Subcutaneous adipose tissue (tissue), 4 donors: ENCODE results near the gene DCTN2. TPM values are rescaled to one million over a fixed set of nuclear protein-coding genes. Genes with fewer than 3 reads are reported as not detected.

ENCODE experiments used
- total RNA-seq, 4 donors: library from RNA; depleted of rRNA; stranded (reverse); fragments of >200 nt; gene quantifications; one replicate each; pipeline ENCODE4 v1.1.0, GENCODE V29; 2016
- TF ChIP-seq, protein P1 (sequence below): fragments of 450-650 bp; IDR thresholded peaks from one replicate; pipeline ENCODE4 v1.5.1; 2016; ENCODE audit warnings: low read depth, mild to moderate bottlenecking, control low read depth, antibody characterized with exemption, moderate library complexity

Gene DCTN2
- total RNA-seq, 4 donors from 2014 or later = 78.6 to 161 (median 131) TPM

- TF ChIP-seq, protein P1, sequence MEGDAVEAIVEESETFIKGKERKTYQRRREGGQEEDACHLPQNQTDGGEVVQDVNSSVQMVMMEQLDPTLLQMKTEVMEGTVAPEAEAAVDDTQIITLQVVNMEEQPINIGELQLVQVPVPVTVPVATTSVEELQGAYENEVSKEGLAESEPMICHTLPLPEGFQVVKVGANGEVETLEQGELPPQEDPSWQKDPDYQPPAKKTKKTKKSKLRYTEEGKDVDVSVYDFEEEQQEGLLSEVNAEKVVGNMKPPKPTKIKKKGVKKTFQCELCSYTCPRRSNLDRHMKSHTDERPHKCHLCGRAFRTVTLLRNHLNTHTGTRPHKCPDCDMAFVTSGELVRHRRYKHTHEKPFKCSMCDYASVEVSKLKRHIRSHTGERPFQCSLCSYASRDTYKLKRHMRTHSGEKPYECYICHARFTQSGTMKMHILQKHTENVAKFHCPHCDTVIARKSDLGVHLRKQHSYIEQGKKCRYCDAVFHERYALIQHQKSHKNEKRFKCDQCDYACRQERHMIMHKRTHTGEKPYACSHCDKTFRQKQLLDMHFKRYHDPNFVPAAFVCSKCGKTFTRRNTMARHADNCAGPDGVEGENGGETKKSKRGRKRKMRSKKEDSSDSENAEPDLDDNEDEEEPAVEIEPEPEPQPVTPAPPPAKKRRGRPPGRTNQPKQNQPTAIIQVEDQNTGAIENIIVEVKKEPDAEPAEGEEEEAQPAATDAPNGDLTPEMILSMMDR = no peak
Observed at GRCh38 chr12:57575771-57576612, 29.0 kb upstream of the DCTN2 start.

DNA sequence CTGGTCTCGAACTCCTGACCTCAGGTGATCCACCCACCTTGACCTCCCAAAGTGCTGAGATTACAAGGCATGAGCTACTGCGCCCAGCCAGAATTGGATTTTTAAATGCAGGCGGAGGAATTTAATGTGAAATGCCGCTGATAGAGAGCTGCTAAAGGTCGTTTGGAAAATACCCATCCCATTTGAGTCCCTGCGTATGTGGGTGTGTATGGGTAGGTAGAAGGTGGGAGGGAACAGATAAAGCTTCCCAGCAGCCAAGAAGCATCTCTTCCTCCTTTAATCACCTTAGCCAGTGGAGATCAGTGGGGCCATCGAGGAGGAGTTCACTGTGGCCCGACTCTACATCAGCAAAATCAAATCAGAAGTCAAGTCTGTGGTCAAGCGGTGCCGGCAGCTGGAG lies 27.8 kb upstream of the DCTN2 start:
- TF ChIP-seq, protein P1 = no peak

DNA sequence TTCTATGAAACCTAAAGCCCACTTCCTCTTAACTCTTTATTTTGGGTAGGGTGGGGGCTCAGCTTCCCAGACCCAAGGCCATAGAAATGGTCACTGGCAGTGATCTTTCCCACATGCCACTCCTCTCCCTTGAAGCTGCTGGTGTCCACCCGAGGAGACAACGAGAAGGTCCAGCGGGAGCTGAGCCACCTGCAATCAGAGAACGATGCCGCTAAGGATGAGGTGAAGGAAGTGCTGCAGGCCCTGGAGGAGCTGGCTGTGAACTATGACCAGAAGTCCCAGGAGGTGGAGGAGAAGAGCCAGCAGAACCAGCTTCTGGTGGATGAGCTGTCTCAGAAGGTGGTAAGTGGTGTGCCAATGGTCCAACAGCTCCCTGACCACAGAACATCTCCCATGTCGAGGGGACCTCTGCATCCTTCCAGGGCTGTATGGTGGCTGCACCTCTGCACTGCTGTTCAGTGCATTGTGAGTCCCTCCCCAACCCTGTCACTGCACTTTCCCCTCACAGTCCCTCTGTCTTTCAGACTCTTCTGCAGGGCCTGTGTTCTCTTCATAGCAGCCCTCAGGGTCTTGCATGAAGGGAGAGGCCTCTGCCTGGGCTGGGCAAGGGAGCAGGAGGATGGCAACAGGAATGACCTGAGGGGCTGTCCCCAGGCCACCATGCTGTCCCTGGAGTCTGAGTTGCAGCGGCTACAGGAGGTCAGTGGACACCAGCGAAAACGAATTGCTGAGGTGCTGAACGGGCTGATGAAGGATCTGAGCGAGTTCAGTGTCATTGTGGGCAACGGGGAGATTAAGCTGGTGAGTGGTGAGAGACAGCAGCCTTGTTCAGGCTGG lies 25.2 kb upstream of the DCTN2 start:
- TF ChIP-seq, protein P1 = no peak

GRCh38 chr12:57569858-57570257 lies 22.9 kb upstream of the DCTN2 start:
- TF ChIP-seq, protein P1 = no peak

GRCh38 chr12:57568838-57569237 lies 21.8 kb upstream of the DCTN2 start:
- TF ChIP-seq, protein P1 = no peak

DNA sequence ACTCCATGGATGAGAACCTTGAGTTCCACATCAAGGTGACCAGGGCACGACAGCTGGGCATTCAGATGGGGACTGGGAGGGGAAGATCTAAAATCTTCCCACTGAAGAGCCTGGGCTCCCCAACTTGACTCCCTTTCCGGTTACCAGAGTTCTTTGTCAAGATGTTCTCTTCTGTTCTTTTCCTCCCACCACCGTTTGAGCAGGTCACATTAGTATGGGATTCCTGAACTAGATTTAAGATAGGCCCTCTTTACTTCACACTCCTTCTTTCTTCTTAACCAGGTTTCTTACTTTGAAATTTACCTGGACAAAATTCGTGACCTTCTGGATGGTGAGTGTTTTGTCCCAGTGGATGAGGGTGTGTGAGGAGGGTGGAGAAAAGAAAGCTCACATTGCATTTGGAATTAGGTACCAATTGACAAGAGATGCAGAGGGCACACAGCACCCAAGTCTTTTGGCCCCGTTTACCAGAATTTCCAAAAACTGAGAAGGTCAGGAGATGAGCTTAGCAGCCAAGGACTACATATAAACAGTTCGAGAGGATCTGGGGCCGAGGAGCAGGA lies 17.3 kb upstream of the DCTN2 start:
- TF ChIP-seq, protein P1 = no peak

DNA sequence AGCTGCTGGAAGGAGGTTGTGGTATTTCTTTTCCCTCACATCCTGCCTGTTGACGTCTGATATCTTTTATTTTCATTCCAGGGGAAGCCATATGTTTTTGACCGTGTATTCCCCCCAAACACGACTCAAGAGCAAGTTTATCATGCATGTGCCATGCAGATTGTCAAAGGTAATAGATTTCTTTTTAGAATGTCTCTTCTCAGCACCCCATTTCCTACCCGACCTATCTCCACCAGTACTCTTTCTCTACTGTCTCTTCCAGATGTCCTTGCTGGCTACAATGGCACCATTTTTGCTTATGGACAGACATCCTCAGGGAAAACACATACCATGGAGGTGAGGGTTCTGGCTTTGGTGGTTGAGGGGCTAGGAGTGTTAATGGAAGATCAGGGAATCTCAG lies 16.4 kb upstream of the DCTN2 start:
- TF ChIP-seq, protein P1 = no peak
